ENCODE measurements around the gene PRR5L.

The PRR5L gene

GRCh38 chr11:36381015-36381360, 84.9 kb downstream of the PRR5L start:
- Histone ChIP-seq H3K27me3 (replicated peaks in 2 of 5; ENCODE audit: control insufficient read depth in 4 of 5, insufficient read depth in 5 of 5, low read length in 4 of 5) (no peaks in the 10 kb centered on the region), H3K27ac (ENCODE audit: insufficient read depth in 1 of 2, low read depth in 1 of 2, low read length in 2 of 2, poor library complexity in 1 of 2, severe bottlenecking in 2 of 2) (peak overlapping the region in 1 of 2 experiments; percentile 32), H3K9me3 (ENCODE audit: control extremely low read depth in 1 of 5, control insufficient read depth in 4 of 5, insufficient read depth in 2 of 5, low read depth in 1 of 5, low read length in 4 of 5) (no peaks in the 10 kb centered on the region), H3K4me3 (ENCODE audit: control insufficient read depth in 1 of 7, extremely low read depth in 1 of 7, insufficient read depth in 4 of 7, low read depth in 2 of 7, low read length in 6 of 7) (peak overlapping the region in 1 of 7 experiments; percentile 57), H3K4me1 (ENCODE audit: control extremely low read depth in 1 of 4, control insufficient read depth in 4 of 4, insufficient read depth in 4 of 4, low read length in 3 of 4) (peaks cover 18 to 45% (median 36%) of the 10 kb centered on the region in 4 experiments), H3K36me3 (ENCODE audit: control insufficient read depth in 4 of 4, insufficient read depth in 4 of 4, low read length in 3 of 4) (peaks cover 4 to 64% (median 21%) of the 10 kb centered on the region in 4 experiments)
- POLR2A ChIA-PET, result no interaction called here
- CTCF ChIA-PET, result interaction anchor here (1.2 to 10.3 kb wide), 3 partner anchors 18 to 97 kb away, joined by 3 to 81 read pairs (median 75); no protein-coding TSS in a partner anchor
- DNase-seq, result peak in 2 of 3 donors; percentile 45 to 53
- WGBS (ENCODE audit: insufficient coverage), result 52% methylated on average over 2 of the region's 4 CpGs

DNA sequence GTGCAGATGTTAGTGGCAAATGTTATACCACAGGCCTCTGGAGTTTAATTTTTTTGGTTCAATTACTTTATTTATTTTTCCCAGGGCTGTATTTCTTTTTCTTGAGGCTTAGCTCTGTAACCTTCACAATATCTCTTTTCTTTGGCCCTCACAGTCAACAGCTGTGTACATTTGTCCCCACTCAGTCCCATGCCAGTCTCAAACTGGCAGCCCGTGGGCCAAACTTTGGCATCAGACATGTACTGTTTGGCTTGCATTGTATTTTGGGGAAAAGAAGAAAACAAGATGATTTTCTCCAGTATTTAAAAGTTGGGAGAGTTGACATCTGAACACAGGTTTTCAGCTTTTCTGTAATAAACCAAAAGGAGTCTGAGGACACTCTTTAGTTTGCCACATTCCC, 87.1 kb downstream of the PRR5L start:
- CTCF ChIA-PET, result interaction anchor here (0.6 to 2.1 kb wide), 3 partner anchors 10 to 37 kb away, joined by 3 to 5 read pairs (median 3); no protein-coding TSS in a partner anchor
- Histone ChIP-seq H3K27ac (ENCODE audit: insufficient read depth in 1 of 2, low read depth in 1 of 2, low read length in 2 of 2, poor library complexity in 1 of 2, severe bottlenecking in 2 of 2) (no peak overlapping the region), H3K9me3 (ENCODE audit: control extremely low read depth in 1 of 5, control insufficient read depth in 4 of 5, insufficient read depth in 2 of 5, low read depth in 1 of 5, low read length in 4 of 5) (no peaks in the 10 kb centered on the region), H3K4me1 (ENCODE audit: control extremely low read depth in 1 of 4, control insufficient read depth in 4 of 4, insufficient read depth in 4 of 4, low read length in 3 of 4) (peaks cover 14 to 38% (median 29%) of the 10 kb centered on the region in 4 experiments), H3K36me3 (ENCODE audit: control insufficient read depth in 4 of 4, insufficient read depth in 4 of 4, low read length in 3 of 4) (peaks cover 4 to 69% (median 25%) of the 10 kb centered on the region in 4 experiments), H3K27me3 (replicated peaks in 2 of 5; ENCODE audit: control insufficient read depth in 4 of 5, insufficient read depth in 5 of 5, low read length in 4 of 5) (no peaks in the 10 kb centered on the region), H3K4me3 (ENCODE audit: control insufficient read depth in 1 of 7, extremely low read depth in 1 of 7, insufficient read depth in 4 of 7, low read depth in 2 of 7, low read length in 6 of 7) (no peak overlapping the region)
- no CpG with 5 or more reads among the region's 1 CpG for WGBS (ENCODE audit: insufficient coverage)
- POLR2A ChIA-PET, result no interaction called here
- no peak for DNase-seq

- CTCF ChIA-PET, result interaction anchor here (0.9 to 1.3 kb wide), 4 partner anchors 9 to 93 kb away, joined by 4 to 5 read pairs (median 4); no protein-coding TSS in a partner anchor
Observed at GRCh38 chr11:36385121-36385970, 89.3 kb downstream of the PRR5L start.

GRCh38 chr11:36386411-36386810, 90.3 kb downstream of the PRR5L start:
- no peak overlapping the region for H3K27ac ChIP-seq (ENCODE audit: insufficient read depth in 1 of 2, low read depth in 1 of 2, low read length in 2 of 2, poor library complexity in 1 of 2, severe bottlenecking in 2 of 2)
- no peaks in the 10 kb centered on the region for H3K9me3 ChIP-seq (ENCODE audit: control extremely low read depth in 1 of 5, control insufficient read depth in 4 of 5, insufficient read depth in 2 of 5, low read depth in 1 of 5, low read length in 4 of 5)
- no peak for DNase-seq
- H3K4me3 ChIP-seq (ENCODE audit: control insufficient read depth in 1 of 7, extremely low read depth in 1 of 7, insufficient read depth in 4 of 7, low read depth in 2 of 7, low read length in 6 of 7), result no peak overlapping the region
- H3K27me3 ChIP-seq (replicated peaks in 2 of 5; ENCODE audit: control insufficient read depth in 4 of 5, insufficient read depth in 5 of 5, low read length in 4 of 5), result no peaks in the 10 kb centered on the region
- H3K36me3 ChIP-seq (ENCODE audit: control insufficient read depth in 4 of 4, insufficient read depth in 4 of 4, low read length in 3 of 4), result peaks cover 4 to 50% (median 20%) of the 10 kb centered on the region in 4 experiments
- peaks cover 11 to 43% (median 28%) of the 10 kb centered on the region in 4 experiments for H3K4me1 ChIP-seq (ENCODE audit: control extremely low read depth in 1 of 4, control insufficient read depth in 4 of 4, insufficient read depth in 4 of 4, low read length in 3 of 4)
- ChIA-PET CTCF (interaction anchor here (0.9 to 3.5 kb wide), 3 partner anchors 10 to 92 kb away, joined by 4 to 17 read pairs (median 4); no protein-coding TSS in a partner anchor), POLR2A (no interaction called here)
- WGBS (ENCODE audit: insufficient coverage), result 100% methylated on average over 3 of the region's 3 CpGs

More at GRCh38 chr11:36385121-36385970, 89.3 kb downstream of the PRR5L start:
- H3K4me1 ChIP-seq (ENCODE audit: control extremely low read depth in 1 of 4, control insufficient read depth in 4 of 4, insufficient read depth in 4 of 4, low read length in 3 of 4), result peaks cover 6 to 35% (median 22%) of the 10 kb centered on the region in 4 experiments
- 94% methylated on average over 6 of the region's 9 CpGs for WGBS (ENCODE audit: insufficient coverage)
- peak in 1 of 3 donors; percentile 31 for DNase-seq
- H3K27ac ChIP-seq (ENCODE audit: insufficient read depth in 1 of 2, low read depth in 1 of 2, low read length in 2 of 2, poor library complexity in 1 of 2, severe bottlenecking in 2 of 2), result no peak overlapping the region
- H3K27me3 ChIP-seq (replicated peaks in 2 of 5; ENCODE audit: control insufficient read depth in 4 of 5, insufficient read depth in 5 of 5, low read length in 4 of 5), result no peaks in the 10 kb centered on the region
- no peak overlapping the region for H3K4me3 ChIP-seq (ENCODE audit: control insufficient read depth in 1 of 7, extremely low read depth in 1 of 7, insufficient read depth in 4 of 7, low read depth in 2 of 7, low read length in 6 of 7)
- no peaks in the 10 kb centered on the region for H3K9me3 ChIP-seq (ENCODE audit: control extremely low read depth in 1 of 5, control insufficient read depth in 4 of 5, insufficient read depth in 2 of 5, low read depth in 1 of 5, low read length in 4 of 5)
- POLR2A ChIA-PET, result interaction anchor here (0.7 to 1.1 kb wide), 3 partner anchors 11 to 31 kb away, joined by 3 read pairs; no protein-coding TSS in a partner anchor
- H3K36me3 ChIP-seq (ENCODE audit: control insufficient read depth in 4 of 4, insufficient read depth in 4 of 4, low read length in 3 of 4), result peaks cover 4 to 54% (median 20%) of the 10 kb centered on the region in 4 experiments

DNA sequence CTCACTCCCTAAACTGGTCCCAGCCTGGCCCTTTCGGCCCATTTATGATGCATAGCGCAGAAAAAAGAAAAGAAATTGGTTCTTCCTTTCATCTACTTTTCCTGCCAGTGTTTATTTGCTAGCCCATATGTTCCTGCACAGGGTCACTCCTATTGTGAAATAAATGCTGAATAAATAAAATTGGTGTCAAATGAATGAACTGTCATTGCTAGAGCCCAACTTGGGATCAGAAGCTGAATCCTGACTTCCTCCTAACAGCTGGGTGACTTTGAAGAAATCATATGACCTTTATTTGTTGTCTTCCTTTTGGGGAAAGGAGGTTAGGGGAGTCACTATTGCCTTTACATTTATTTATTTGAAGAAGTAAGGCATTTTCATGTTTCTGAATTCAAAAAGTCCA, 92.0 kb downstream of the PRR5L start:
- CTCF ChIA-PET, result interaction anchor here (1.2 to 3.5 kb wide), 4 partner anchors 11 to 104 kb away, joined by 4 to 17 read pairs (median 7); no protein-coding TSS in a partner anchor
- Histone ChIP-seq H3K4me1 (ENCODE audit: control extremely low read depth in 1 of 4, control insufficient read depth in 4 of 4, insufficient read depth in 4 of 4, low read length in 3 of 4) (peaks cover 11 to 56% (median 32%) of the 10 kb centered on the region in 4 experiments), H3K4me3 (ENCODE audit: control insufficient read depth in 1 of 7, extremely low read depth in 1 of 7, insufficient read depth in 4 of 7, low read depth in 2 of 7, low read length in 6 of 7) (no peak overlapping the region), H3K27me3 (replicated peaks in 2 of 5; ENCODE audit: control insufficient read depth in 4 of 5, insufficient read depth in 5 of 5, low read length in 4 of 5) (no peaks in the 10 kb centered on the region), H3K9me3 (ENCODE audit: control extremely low read depth in 1 of 5, control insufficient read depth in 4 of 5, insufficient read depth in 2 of 5, low read depth in 1 of 5, low read length in 4 of 5) (peaks cover 0 to 1% (median 0%) of the 10 kb centered on the region in 5 experiments), H3K36me3 (ENCODE audit: control insufficient read depth in 4 of 4, insufficient read depth in 4 of 4, low read length in 3 of 4) (peaks cover 2 to 35% (median 11%) of the 10 kb centered on the region in 4 experiments), H3K27ac (ENCODE audit: insufficient read depth in 1 of 2, low read depth in 1 of 2, low read length in 2 of 2, poor library complexity in 1 of 2, severe bottlenecking in 2 of 2) (no peak overlapping the region)
- 100% methylated on average over 2 of the region's 2 CpGs for whole genome bisulfite sequencing (ENCODE audit: insufficient coverage)
- POLR2A ChIA-PET, result interaction anchor here (0.7 kb wide), 1 partner anchor 13 kb away, joined by 3 read pairs; no protein-coding TSS in a partner anchor
- DNase-seq, result no peak

DNA sequence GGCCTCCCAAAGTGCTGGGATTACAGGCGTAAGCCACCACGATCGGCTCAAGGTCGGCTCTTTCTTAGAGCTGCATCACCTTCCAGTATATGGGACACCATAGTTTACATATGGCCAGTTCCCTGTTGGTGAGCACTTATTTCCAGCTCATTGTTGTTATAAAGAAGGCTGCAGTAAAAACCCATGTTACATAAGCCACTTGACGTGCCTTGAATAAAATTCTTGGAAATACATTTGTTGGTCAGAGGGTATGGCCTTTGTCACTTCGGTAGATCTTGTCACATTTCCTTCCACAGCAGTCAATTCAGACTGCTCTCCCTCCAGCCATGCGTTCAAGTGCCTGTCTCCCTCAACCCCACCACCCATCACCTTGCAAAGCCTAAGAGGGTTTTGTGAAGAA, 92.9 kb downstream of the PRR5L start:
- 100% methylated on average over 4 of the region's 7 CpGs for WGBS (ENCODE audit: insufficient coverage)
- POLR2A ChIA-PET, result no interaction called here
- peaks cover 2 to 32% (median 13%) of the 10 kb centered on the region in 4 experiments for H3K36me3 ChIP-seq (ENCODE audit: control insufficient read depth in 4 of 4, insufficient read depth in 4 of 4, low read length in 3 of 4)
- H3K27ac ChIP-seq (ENCODE audit: insufficient read depth in 1 of 2, low read depth in 1 of 2, low read length in 2 of 2, poor library complexity in 1 of 2, severe bottlenecking in 2 of 2), result no peak overlapping the region
- peaks cover 11 to 60% (median 32%) of the 10 kb centered on the region in 4 experiments for H3K4me1 ChIP-seq (ENCODE audit: control extremely low read depth in 1 of 4, control insufficient read depth in 4 of 4, insufficient read depth in 4 of 4, low read length in 3 of 4)
- no peak overlapping the region for H3K4me3 ChIP-seq (ENCODE audit: control insufficient read depth in 1 of 7, extremely low read depth in 1 of 7, insufficient read depth in 4 of 7, low read depth in 2 of 7, low read length in 6 of 7)
- no peaks in the 10 kb centered on the region for H3K27me3 ChIP-seq (replicated peaks in 2 of 5; ENCODE audit: control insufficient read depth in 4 of 5, insufficient read depth in 5 of 5, low read length in 4 of 5)
- DNase-seq, result no peak
- CTCF ChIA-PET, result interaction anchor here (1.1 to 3.5 kb wide), 4 partner anchors 9 to 103 kb away, joined by 3 to 17 read pairs (median 7); no protein-coding TSS in a partner anchor
- H3K9me3 ChIP-seq (ENCODE audit: control extremely low read depth in 1 of 5, control insufficient read depth in 4 of 5, insufficient read depth in 2 of 5, low read depth in 1 of 5, low read length in 4 of 5), result peaks cover 0 to 1% (median 0%) of the 10 kb centered on the region in 5 experiments
